SK-N-SH treated with all-trans-retinoic acid at 6 μM for 48 hours (cell line): ENCODE data around the gene SPRYD7.

Source experiments
- ARNTL ChIP-seq: fragments of 450-650 bp; formaldehyde crosslinking; IDR thresholded peaks from 2 replicates; pipeline ENCODE4 v1.5.0; 2020; ENCODE audit warnings: low read depth, mild to moderate bottlenecking, moderate library complexity, borderline replicate concordance
- CSDC2 ChIP-seq: fragments of 250-450 bp; sonication (Bioruptor Pico); IDR thresholded peaks from 2 replicates; pipeline ENCODE4 v1.5.0; 2020; ENCODE audit warnings: mild to moderate bottlenecking, moderate library complexity
- ESRRG ChIP-seq: fragments of 250-450 bp; sonication (Bioruptor Pico); IDR thresholded peaks from 2 replicates; pipeline ENCODE4 v1.6.1; 2021; ENCODE audit warnings: mild to moderate bottlenecking
- RARB ChIP-seq: fragments of 250-450 bp; sonication (Bioruptor Pico); IDR thresholded peaks from 2 replicates; pipeline ENCODE4 v1.8.0; 2021; ENCODE audit warnings: mild to moderate bottlenecking, moderate library complexity
- TCF4 ChIP-seq: fragments of 250-450 bp; sonication (Bioruptor Pico); IDR thresholded peaks from 2 replicates; pipeline ENCODE4 v1.8.0; 2021; ENCODE audit warnings: mild to moderate bottlenecking, moderate library complexity, borderline replicate concordance
- ZFP3 ChIP-seq: fragments of 250-450 bp; sonication (Bioruptor Pico); IDR thresholded peaks from 2 replicates; pipeline ENCODE4 v1.5.0; 2020; ENCODE audit warnings: mild to moderate bottlenecking, moderate library complexity
- ZNF70 ChIP-seq: fragments of 450-650 bp; formaldehyde crosslinking; IDR thresholded peaks from 2 replicates; pipeline ENCODE4 v1.5.0; 2020; ENCODE audit warnings: mild to moderate bottlenecking, moderate library complexity
- ZNF8 ChIP-seq: fragments of 450-650 bp; formaldehyde crosslinking; IDR thresholded peaks from 2 replicates; pipeline ENCODE4 v1.5.0; 2020; ENCODE audit warnings: mild to moderate bottlenecking, moderate library complexity
- TF ChIP-seq, protein P1 (sequence below): fragments of 250-450 bp; sonication (Bioruptor Pico); IDR thresholded peaks from 2 replicates; pipeline ENCODE4 v1.8.0; 2020; ENCODE audit warnings: mild to moderate bottlenecking, moderate library complexity, borderline replicate concordance
- TF ChIP-seq, protein P2 (sequence below): fragments of 250-450 bp; sonication (Bioruptor Pico); IDR thresholded peaks from 2 replicates; pipeline ENCODE4 v1.5.1; 2020; ENCODE audit warnings: low read depth, mild to moderate bottlenecking, moderate library complexity
- TF ChIP-seq, protein P3 (sequence below): fragments of 250-450 bp; sonication (Bioruptor Pico); IDR thresholded peaks from 2 replicates; pipeline ENCODE4 v1.5.0; 2020; ENCODE audit warnings: mild to moderate bottlenecking, moderate library complexity

- TF ChIP-seq RARB (CRISPR knock-in tag) (no peak), ZFP3 (CRISPR knock-in tag) (no peak), ZNF70 (no peak), CSDC2 (no peak), ARNTL (CRISPR knock-in tag) (no peak), ESRRG (CRISPR knock-in tag) (no peak), ZNF8 (CRISPR knock-in tag) (no peak), TCF4 (CRISPR knock-in tag) (no peak)
- TF ChIP-seq, protein P1, sequence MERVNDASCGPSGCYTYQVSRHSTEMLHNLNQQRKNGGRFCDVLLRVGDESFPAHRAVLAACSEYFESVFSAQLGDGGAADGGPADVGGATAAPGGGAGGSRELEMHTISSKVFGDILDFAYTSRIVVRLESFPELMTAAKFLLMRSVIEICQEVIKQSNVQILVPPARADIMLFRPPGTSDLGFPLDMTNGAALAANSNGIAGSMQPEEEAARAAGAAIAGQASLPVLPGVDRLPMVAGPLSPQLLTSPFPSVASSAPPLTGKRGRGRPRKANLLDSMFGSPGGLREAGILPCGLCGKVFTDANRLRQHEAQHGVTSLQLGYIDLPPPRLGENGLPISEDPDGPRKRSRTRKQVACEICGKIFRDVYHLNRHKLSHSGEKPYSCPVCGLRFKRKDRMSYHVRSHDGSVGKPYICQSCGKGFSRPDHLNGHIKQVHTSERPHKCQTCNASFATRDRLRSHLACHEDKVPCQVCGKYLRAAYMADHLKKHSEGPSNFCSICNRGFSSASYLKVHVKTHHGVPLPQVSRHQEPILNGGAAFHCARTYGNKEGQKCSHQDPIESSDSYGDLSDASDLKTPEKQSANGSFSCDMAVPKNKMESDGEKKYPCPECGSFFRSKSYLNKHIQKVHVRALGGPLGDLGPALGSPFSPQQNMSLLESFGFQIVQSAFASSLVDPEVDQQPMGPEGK, result no peak
- TF ChIP-seq, protein P2, sequence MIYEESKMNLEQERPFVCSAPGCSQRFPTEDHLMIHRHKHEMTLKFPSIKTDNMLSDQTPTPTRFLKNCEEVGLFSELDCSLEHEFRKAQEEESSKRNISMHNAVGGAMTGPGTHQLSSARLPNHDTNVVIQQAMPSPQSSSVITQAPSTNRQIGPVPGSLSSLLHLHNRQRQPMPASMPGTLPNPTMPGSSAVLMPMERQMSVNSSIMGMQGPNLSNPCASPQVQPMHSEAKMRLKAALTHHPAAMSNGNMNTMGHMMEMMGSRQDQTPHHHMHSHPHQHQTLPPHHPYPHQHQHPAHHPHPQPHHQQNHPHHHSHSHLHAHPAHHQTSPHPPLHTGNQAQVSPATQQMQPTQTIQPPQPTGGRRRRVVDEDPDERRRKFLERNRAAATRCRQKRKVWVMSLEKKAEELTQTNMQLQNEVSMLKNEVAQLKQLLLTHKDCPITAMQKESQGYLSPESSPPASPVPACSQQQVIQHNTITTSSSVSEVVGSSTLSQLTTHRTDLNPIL (CRISPR knock-in tag), result no peak
- TF ChIP-seq, protein P3, sequence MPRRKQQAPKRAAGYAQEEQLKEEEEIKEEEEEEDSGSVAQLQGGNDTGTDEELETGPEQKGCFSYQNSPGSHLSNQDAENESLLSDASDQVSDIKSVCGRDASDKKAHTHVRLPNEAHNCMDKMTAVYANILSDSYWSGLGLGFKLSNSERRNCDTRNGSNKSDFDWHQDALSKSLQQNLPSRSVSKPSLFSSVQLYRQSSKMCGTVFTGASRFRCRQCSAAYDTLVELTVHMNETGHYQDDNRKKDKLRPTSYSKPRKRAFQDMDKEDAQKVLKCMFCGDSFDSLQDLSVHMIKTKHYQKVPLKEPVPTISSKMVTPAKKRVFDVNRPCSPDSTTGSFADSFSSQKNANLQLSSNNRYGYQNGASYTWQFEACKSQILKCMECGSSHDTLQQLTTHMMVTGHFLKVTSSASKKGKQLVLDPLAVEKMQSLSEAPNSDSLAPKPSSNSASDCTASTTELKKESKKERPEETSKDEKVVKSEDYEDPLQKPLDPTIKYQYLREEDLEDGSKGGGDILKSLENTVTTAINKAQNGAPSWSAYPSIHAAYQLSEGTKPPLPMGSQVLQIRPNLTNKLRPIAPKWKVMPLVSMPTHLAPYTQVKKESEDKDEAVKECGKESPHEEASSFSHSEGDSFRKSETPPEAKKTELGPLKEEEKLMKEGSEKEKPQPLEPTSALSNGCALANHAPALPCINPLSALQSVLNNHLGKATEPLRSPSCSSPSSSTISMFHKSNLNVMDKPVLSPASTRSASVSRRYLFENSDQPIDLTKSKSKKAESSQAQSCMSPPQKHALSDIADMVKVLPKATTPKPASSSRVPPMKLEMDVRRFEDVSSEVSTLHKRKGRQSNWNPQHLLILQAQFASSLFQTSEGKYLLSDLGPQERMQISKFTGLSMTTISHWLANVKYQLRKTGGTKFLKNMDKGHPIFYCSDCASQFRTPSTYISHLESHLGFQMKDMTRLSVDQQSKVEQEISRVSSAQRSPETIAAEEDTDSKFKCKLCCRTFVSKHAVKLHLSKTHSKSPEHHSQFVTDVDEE, result no peak
These were observed 781 bp upstream of the SPRYD7 start for GRCh38 chr13:49936968-49937273.
